IMR-90 (cell line): Measurements from ENCODE around the gene CEP128. TPM values are rescaled to one million over a fixed set of nuclear protein-coding genes. Genes with fewer than 3 reads are reported as not detected.

Source experiments
- ATAC-seq: fragments of 200-7000 bp; cut with Tn5 transposase; 2 replicates; pipeline ENCODE4 v1.9.1; 2020; ENCODE audit warnings: low read depth, mild to moderate bottlenecking, moderate library complexity
- BruUV-seq: library from RNA; stranded (reverse); fragments of 400-500 nt; replicated peaks from 2 replicates; lab custom pipeline; 2021; lab: Mats Ljungman, UMichigan
- CTCF ChIA-PET: fragments of 300-600 bp; formaldehyde crosslinking; extraction: SDS; loops from one replicate; lab custom pipeline; 2021; ENCODE audit warnings: antibody characterized with exemption; lab: Yijun Ruan, JAX
- POLR2A ChIA-PET: fragments of 300-600 bp; sonication (Branson Sonifier 250); formaldehyde crosslinking; loops from one replicate; lab custom pipeline; 2022; ENCODE audit warnings: antibody characterized with exemption; ENCODE audit not compliant: unreplicated experiment; lab: Charles Lee
- DNase-seq: peaks from one replicate; pipeline ENCODE4 v3.0.0; 2013
- H2AFZ ChIP-seq: replicated peaks from 2 replicates; pipeline ENCODE3; 2013; ENCODE audit warnings: low read length, mild to moderate bottlenecking; ENCODE audit not compliant: poor library complexity
- H2AK5ac ChIP-seq: 2 replicates; pipeline ENCODE4 v1.6.1; 2013; ENCODE audit warnings: low read depth, low read length, inconsistent platforms
- H2AK9ac ChIP-seq: replicated peaks from 2 replicates; pipeline ENCODE3; 2013; ENCODE audit warnings: mild to moderate bottlenecking, low read depth, low read length, moderate library complexity; ENCODE audit not compliant: poor library complexity
- H2BK120ac ChIP-seq: 2 replicates; pipeline ENCODE4 v1.6.1; 2013; ENCODE audit warnings: low read depth, low read length, inconsistent platforms
- H2BK15ac ChIP-seq: 3 replicates; pipeline ENCODE4 v1.6.1; 2013; ENCODE audit warnings: low read depth, low read length, inconsistent platforms
- H2BK20ac ChIP-seq: 2 replicates; pipeline ENCODE4 v1.6.1; 2013; ENCODE audit warnings: low read depth, mild to moderate bottlenecking, inconsistent platforms, low read length, moderate library complexity
- H2BK5ac ChIP-seq: 2 replicates; pipeline ENCODE4 v1.6.1; 2013; ENCODE audit warnings: mild to moderate bottlenecking, low read depth, low read length, inconsistent platforms; ENCODE audit not compliant: poor library complexity, severe bottlenecking
- H3K14ac ChIP-seq: replicated peaks from 2 replicates; pipeline ENCODE4 v1.6.1; 2013; ENCODE audit warnings: low read depth, low read length, inconsistent platforms
- H3K18ac ChIP-seq: 2 replicates; pipeline ENCODE4 v1.6.1; 2013; ENCODE audit warnings: low read depth, low read length, control low read depth
- H3K23ac ChIP-seq: 2 replicates; pipeline ENCODE4 v1.6.1; 2013; ENCODE audit warnings: low read depth, low read length, inconsistent platforms
- H3K27ac ChIP-seq: 2 replicates; pipeline ENCODE4 v1.5.1; 2013; ENCODE audit warnings: mild to moderate bottlenecking, control low read depth, low read length; ENCODE audit not compliant: insufficient read depth
- H3K27me3 ChIP-seq: 2 replicates; pipeline ENCODE4 v1.6.1; 2013; ENCODE audit warnings: low read length; ENCODE audit not compliant: control insufficient read depth, insufficient read depth
- H3K36me3 ChIP-seq: 2 replicates; pipeline ENCODE4 v1.6.1; 2013; ENCODE audit warnings: low read length, mixed read lengths; ENCODE audit not compliant: control insufficient read depth, insufficient read depth
- H3K4ac ChIP-seq: 2 replicates; pipeline ENCODE4 v1.6.1; 2013; ENCODE audit warnings: low read depth, low read length, inconsistent platforms
- H3K4me1 ChIP-seq: 2 replicates; pipeline ENCODE4 v1.6.1; 2013; ENCODE audit warnings: low read length, mixed read lengths; ENCODE audit not compliant: control insufficient read depth, insufficient read depth
- H3K4me2 ChIP-seq: 2 replicates; pipeline ENCODE4 v1.6.1; 2013; ENCODE audit warnings: low read depth, mild to moderate bottlenecking, control low read depth, low read length, moderate library complexity
- H3K4me3 ChIP-seq: 2 replicates; pipeline ENCODE4 v1.5.1; 2013; ENCODE audit warnings: low read depth, mild to moderate bottlenecking, control low read depth, low read length, moderate library complexity; ENCODE audit not compliant: insufficient read depth
- H3K56ac ChIP-seq: 2 replicates; pipeline ENCODE4 v1.6.1; 2013; ENCODE audit warnings: low read length, inconsistent platforms; ENCODE audit not compliant: insufficient read depth; ENCODE audit errors: extremely low read depth
- H3K79me1 ChIP-seq, 2 experiments: 2 replicates each; pipeline ENCODE4 v1.6.1; 2013; ENCODE audit warnings: low read length in 2 of 2, inconsistent platforms in 1 of 2, low read depth in 1 of 2
- H3K9ac ChIP-seq: 2 replicates; pipeline ENCODE4 v1.6.1; 2013; ENCODE audit warnings: low read depth, low read length, control low read depth
- H3K9me1 ChIP-seq: 2 replicates; pipeline ENCODE4 v1.6.1; 2013; ENCODE audit warnings: low read length, inconsistent platforms; ENCODE audit not compliant: insufficient read depth
- H3K9me3 ChIP-seq: 2 replicates; pipeline ENCODE4 v1.6.1; 2013; ENCODE audit warnings: low read length; ENCODE audit not compliant: control insufficient read depth, insufficient read depth
- H4K20me1 ChIP-seq: 2 replicates; pipeline ENCODE4 v1.6.1; 2013; ENCODE audit warnings: low read length, inconsistent platforms; ENCODE audit not compliant: insufficient read depth
- H4K5ac ChIP-seq: 2 replicates; pipeline ENCODE4 v1.6.1; 2013; ENCODE audit warnings: mild to moderate bottlenecking, low read depth, low read length, control low read depth
- H4K8ac ChIP-seq, 2 experiments: 2 replicates each; pipeline ENCODE4 v1.6.1; 2013; ENCODE audit warnings: low read depth in 2 of 2, low read length in 2 of 2, control low read depth in 1 of 2, inconsistent platforms in 1 of 2
- H4K91ac ChIP-seq: 2 replicates; pipeline ENCODE4 v1.6.1; 2013; ENCODE audit warnings: low read depth, low read length, inconsistent platforms; ENCODE audit not compliant: insufficient read depth
- BHLHE40 ChIP-seq: fragments of 150-350 bp; IDR thresholded peaks from 2 replicates; pipeline ENCODE4 v1.6.1; 2016; ENCODE audit warnings: mild to moderate bottlenecking, low read depth, low read length
- CEBPB ChIP-seq: IDR thresholded peaks from 2 replicates; pipeline ENCODE4 v1.6.1; 2012; ENCODE audit warnings: low read depth, low read length, improper control_type of control experiment
- CHD1 ChIP-seq: IDR thresholded peaks from 2 replicates; pipeline ENCODE4 v1.6.1; 2012; ENCODE audit warnings: low read depth, low read length, improper control_type of control experiment
- FOS ChIP-seq: fragments of 150-350 bp; IDR thresholded peaks from 2 replicates; pipeline ENCODE4 v1.6.1; 2016; ENCODE audit warnings: low read depth, low read length
- MAFK ChIP-seq: IDR thresholded peaks from 2 replicates; pipeline ENCODE4 v1.6.1; 2012; ENCODE audit warnings: low read depth, low read length, improper control_type of control experiment
- MAZ ChIP-seq: IDR thresholded peaks from 2 replicates; pipeline ENCODE4 v1.6.1; 2012; ENCODE audit warnings: low read depth, mild to moderate bottlenecking, low read length, improper control_type of control experiment, moderate library complexity, borderline replicate concordance
- MXI1 ChIP-seq: IDR thresholded peaks from 2 replicates; pipeline ENCODE4 v1.6.1; 2012; ENCODE audit warnings: low read depth, mild to moderate bottlenecking, low read length, moderate library complexity, borderline replicate concordance
- NFE2L2 ChIP-seq: fragments of 150-350 bp; IDR thresholded peaks from 2 replicates; pipeline ENCODE4 v1.6.1; 2016; ENCODE audit warnings: low read depth, mild to moderate bottlenecking, low read length
- POLR2A ChIP-seq: IDR thresholded peaks from 2 replicates; pipeline ENCODE4 v1.6.1; 2012; ENCODE audit warnings: mild to moderate bottlenecking, low read depth, low read length
- RAD21 ChIP-seq: IDR thresholded peaks from 2 replicates; pipeline ENCODE4 v1.6.1; 2012; ENCODE audit warnings: low read length, improper control_type of control experiment
- RCOR1 ChIP-seq: IDR thresholded peaks from 2 replicates; pipeline ENCODE4 v1.6.1; 2012; ENCODE audit warnings: mild to moderate bottlenecking, low read length, improper control_type of control experiment; ENCODE audit not compliant: insufficient replicate concordance
- RFX5 ChIP-seq: IDR thresholded peaks from 2 replicates; pipeline ENCODE4 v1.8.0; 2012; ENCODE audit warnings: low read depth, mild to moderate bottlenecking, low read length, moderate library complexity
- SMC3 ChIP-seq: fragments of 150-350 bp; IDR thresholded peaks from 2 replicates; pipeline ENCODE4 v1.6.1; 2016; ENCODE audit warnings: low read depth, mild to moderate bottlenecking, antibody characterized with exemption, low read length, moderate library complexity
- WGBS, 2 experiments: methylation state at CpG; one replicate each; pipeline versions ENCODE4 v1.1.5 to v1.1.7; 2013; ENCODE audit warnings: missing lambda C conversion rate in 2 of 2; ENCODE audit not compliant: insufficient read length in 1 of 2; ENCODE audit errors: extremely low coverage in 2 of 2; 5-methylcytosine and 5-hydroxymethylcytosine counted together
- dilution Hi-C: fragments of 300-500 bp; cut with HindIII; formaldehyde crosslinking; loops from one replicate; pipeline ENCODE4 v1.14.3; 2018; ENCODE audit warnings: low sequenced_read_pairs; ENCODE audit not compliant: unreplicated experiment
- in situ Hi-C: fragments of 300-500 bp; cut with MboI; formaldehyde crosslinking; loops from 3 replicates; pipeline ENCODE4 v1.14.3; 2019; ENCODE audit warnings: low sequenced_read_pairs, inconsistent platforms, mixed read lengths
- intact Hi-C: fragments of 100-400 bp; cut with micrococcal nuclease; formaldehyde crosslinking; loops from 2 replicates; pipeline ENCODE4 v1.10.0; 2022
- polyA plus RNA-seq, 3 experiments: library from polyadenylated mRNA; depleted of rRNA; stranded (reverse); fragments of >200 nt; gene quantifications; 2 replicates each; pipeline ENCODE4 v1.2.3, GENCODE V29; 2012; ENCODE audit warnings: low replicate concordance in 1 of 3
- total RNA-seq: library from RNA; depleted of rRNA; stranded (reverse); fragments of >200 nt; gene quantifications from 2 replicates; pipeline ENCODE4 v1.2.3, GENCODE V29; 2012
- TF ChIP-seq, protein P1 (sequence below): conservative IDR thresholded peaks from 2 replicates; pipeline ENCODE4 v1.5.1; 2012; ENCODE audit warnings: mild to moderate bottlenecking, low read depth, low read length, improper control_type of control experiment
- TF ChIP-seq, protein P2 (sequence below): fragments of 150-350 bp; IDR thresholded peaks from 2 replicates; pipeline ENCODE4 v1.6.1; 2016; ENCODE audit warnings: low read depth, mild to moderate bottlenecking, low read length, moderate library complexity, borderline replicate concordance
- TF ChIP-seq, protein P3 (sequence below): fragments of 150-350 bp; IDR thresholded peaks from 2 replicates; pipeline ENCODE4 v1.6.1; 2017; ENCODE audit warnings: mild to moderate bottlenecking, antibody characterized with exemption, low read length, low read depth

CEP128 gene
- total and polyA plus RNA-seq, 2 of the 4 experiments (the other 2 are of a cell fraction), result 1.9 to 5.7 TPM

DNA sequence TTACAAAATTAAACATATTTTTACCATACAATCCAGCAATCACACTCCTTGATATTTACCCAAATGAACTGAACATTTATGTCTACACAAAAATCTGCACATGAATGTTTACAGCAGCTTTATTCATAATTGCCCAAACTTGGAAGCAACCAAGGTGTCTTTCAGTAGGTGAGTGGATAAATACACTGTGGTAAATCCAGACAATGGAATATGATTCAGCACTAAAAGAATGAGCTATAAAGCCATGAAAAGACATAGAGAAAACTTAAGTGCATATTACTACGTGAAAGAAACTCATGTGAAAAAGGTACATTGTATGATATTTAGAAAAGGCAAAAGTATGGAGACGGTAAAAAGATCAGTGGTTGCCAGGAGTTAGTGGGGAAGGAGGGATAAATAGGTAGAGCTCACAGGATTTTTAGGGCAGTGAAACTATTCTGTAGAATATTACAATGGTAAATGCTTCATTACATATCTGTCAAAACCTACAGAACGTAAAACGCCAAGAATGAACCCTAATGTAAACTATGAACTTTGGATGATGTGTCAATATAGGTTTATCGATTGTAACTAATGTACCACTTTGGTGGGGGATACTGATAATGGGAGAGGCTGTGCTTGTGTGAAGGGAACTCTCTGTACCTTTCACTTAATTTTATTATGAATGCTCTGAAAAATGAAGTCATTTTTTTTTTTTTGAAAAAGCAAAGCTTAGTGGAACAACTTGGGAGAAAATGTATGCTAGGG is 295.7 kb downstream of the CEP128 start:
- intact Hi-C loops, result no loop called here
- H3K14ac ChIP-seq, result no peak overlapping the region

More for the DNA sequence above, 295.7 kb downstream of the CEP128 start:
- in situ Hi-C loops (no loop called here), dilution Hi-C loops (no loop called here)
- Histone ChIP-seq H2BK120ac (0 out of 2 replicates have a peak overlapping the region, but pooled peaks have one; percentile 21), H3K4ac (no peak overlapping the region), H3K9me1 (no peaks in the 10 kb centered on the region), H3K4me3 (no peak overlapping the region), H3K4me2 (no peak overlapping the region), H3K27ac (no peak overlapping the region), H2BK15ac (no peak overlapping the region), H4K20me1 (no peaks in the 10 kb centered on the region), H2BK20ac (no peak overlapping the region), H3K27me3 (no peaks in the 10 kb centered on the region), H3K79me1 (no peaks in the 10 kb centered on the region), H3K9me3 (no peaks in the 10 kb centered on the region), H3K23ac (no peak overlapping the region), H2AK5ac (no peak overlapping the region), H4K91ac (no peak overlapping the region), H3K18ac (no peak overlapping the region), H4K5ac (no peak overlapping the region), H2BK5ac (no peak overlapping the region), H3K36me3 (no peaks in the 10 kb centered on the region), H4K8ac (no peak overlapping the region; a peak in 1 of 4 replicates), H2AFZ (no peak overlapping the region), H3K4me1 (no peaks in the 10 kb centered on the region), H3K9ac (no peak overlapping the region), H3K56ac (no peak overlapping the region), H2AK9ac (no peak overlapping the region)
- WGBS, 2 experiments, result no CpG with 5 or more reads among the region's 5 CpGs
- no peak for DNase-seq
- TF ChIP-seq FOS, result no peak
- no peak for TF ChIP-seq BHLHE40
- no peak for TF ChIP-seq MAFK
- TF ChIP-seq SMC3, result no peak
- TF ChIP-seq RAD21, result no peak
- TF ChIP-seq POLR2A, result no peak
- no peak for TF ChIP-seq CEBPB
- TF ChIP-seq, protein P1, sequence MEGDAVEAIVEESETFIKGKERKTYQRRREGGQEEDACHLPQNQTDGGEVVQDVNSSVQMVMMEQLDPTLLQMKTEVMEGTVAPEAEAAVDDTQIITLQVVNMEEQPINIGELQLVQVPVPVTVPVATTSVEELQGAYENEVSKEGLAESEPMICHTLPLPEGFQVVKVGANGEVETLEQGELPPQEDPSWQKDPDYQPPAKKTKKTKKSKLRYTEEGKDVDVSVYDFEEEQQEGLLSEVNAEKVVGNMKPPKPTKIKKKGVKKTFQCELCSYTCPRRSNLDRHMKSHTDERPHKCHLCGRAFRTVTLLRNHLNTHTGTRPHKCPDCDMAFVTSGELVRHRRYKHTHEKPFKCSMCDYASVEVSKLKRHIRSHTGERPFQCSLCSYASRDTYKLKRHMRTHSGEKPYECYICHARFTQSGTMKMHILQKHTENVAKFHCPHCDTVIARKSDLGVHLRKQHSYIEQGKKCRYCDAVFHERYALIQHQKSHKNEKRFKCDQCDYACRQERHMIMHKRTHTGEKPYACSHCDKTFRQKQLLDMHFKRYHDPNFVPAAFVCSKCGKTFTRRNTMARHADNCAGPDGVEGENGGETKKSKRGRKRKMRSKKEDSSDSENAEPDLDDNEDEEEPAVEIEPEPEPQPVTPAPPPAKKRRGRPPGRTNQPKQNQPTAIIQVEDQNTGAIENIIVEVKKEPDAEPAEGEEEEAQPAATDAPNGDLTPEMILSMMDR, result no peak
- TF ChIP-seq, protein P2, sequence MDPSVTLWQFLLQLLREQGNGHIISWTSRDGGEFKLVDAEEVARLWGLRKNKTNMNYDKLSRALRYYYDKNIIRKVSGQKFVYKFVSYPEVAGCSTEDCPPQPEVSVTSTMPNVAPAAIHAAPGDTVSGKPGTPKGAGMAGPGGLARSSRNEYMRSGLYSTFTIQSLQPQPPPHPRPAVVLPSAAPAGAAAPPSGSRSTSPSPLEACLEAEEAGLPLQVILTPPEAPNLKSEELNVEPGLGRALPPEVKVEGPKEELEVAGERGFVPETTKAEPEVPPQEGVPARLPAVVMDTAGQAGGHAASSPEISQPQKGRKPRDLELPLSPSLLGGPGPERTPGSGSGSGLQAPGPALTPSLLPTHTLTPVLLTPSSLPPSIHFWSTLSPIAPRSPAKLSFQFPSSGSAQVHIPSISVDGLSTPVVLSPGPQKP, result no peak
- TF ChIP-seq MXI1, result no peak
- no peak for TF ChIP-seq RCOR1
- no peak for TF ChIP-seq RFX5
- no peak for TF ChIP-seq CHD1
- TF ChIP-seq, protein P3, sequence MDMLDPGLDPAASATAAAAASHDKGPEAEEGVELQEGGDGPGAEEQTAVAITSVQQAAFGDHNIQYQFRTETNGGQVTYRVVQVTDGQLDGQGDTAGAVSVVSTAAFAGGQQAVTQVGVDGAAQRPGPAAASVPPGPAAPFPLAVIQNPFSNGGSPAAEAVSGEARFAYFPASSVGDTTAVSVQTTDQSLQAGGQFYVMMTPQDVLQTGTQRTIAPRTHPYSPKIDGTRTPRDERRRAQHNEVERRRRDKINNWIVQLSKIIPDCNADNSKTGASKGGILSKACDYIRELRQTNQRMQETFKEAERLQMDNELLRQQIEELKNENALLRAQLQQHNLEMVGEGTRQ, result no peak
- TF ChIP-seq MAZ, result no peak
- TF ChIP-seq NFE2L2, result no peak
- POLR2A ChIA-PET, result no interaction called here
- ATAC-seq, result no peak
- CTCF ChIA-PET, result interaction anchor here (0.6 kb wide), 1 partner anchor 197 kb away, joined by 3 read pairs; no protein-coding TSS in a partner anchor
- no TSS peak for BruUV-seq
